CD4-positive, alpha-beta T cell treated with Interferon alpha-2 for 1 hour (primary cell): Measurements from ENCODE around the gene ZCCHC4.

Experiments
- DNase-seq, 2 donors: peaks; one replicate each; pipeline ENCODE4 v3.0.0-alpha.2; 2020 to 2022

Gene ZCCHC4, protein sequence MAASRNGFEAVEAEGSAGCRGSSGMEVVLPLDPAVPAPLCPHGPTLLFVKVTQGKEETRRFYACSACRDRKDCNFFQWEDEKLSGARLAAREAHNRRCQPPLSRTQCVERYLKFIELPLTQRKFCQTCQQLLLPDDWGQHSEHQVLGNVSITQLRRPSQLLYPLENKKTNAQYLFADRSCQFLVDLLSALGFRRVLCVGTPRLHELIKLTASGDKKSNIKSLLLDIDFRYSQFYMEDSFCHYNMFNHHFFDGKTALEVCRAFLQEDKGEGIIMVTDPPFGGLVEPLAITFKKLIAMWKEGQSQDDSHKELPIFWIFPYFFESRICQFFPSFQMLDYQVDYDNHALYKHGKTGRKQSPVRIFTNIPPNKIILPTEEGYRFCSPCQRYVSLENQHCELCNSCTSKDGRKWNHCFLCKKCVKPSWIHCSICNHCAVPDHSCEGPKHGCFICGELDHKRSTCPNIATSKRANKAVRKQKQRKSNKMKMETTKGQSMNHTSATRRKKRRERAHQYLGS

DNA sequence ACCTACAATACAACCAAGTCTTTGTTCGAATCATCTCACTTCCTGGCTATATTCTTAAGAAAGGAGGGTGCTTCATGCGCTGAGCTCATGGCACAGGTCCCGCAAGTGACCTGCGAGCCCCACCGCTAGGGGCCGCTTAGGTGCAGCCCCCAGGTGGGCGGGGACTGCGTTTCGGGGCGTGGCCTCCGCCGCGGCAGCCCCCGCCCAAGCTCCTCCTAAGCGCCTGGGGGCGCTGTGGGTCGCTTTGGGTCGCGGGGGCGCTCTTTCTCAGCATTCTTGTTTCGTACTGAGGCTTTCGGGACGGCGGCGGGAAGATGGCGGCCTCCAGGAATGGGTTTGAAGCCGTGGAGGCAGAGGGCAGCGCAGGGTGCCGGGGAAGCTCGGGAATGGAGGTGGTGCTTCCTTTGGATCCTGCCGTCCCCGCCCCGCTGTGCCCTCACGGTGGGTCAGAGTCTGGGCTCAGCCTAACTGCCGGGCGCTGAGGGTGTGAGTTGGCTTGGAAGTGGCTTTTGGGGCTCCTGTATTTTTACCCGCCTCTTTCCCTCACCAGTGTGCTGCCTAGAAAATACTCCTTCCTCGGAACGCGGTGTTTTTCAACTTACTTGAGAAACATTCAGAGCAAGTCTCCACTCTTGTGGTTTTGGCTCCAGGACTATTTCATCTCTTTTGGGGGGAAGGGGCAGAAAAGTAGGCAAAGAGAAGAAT lies at the start of gene ZCCHC4:
ZCCHC4 (plus strand) TSS at position 279 of the 705 bp plus-strand sequence; CDS start at position 315, 36 bp downstream.
- DNase-seq, result peak; percentile 85 to 92

DNA sequence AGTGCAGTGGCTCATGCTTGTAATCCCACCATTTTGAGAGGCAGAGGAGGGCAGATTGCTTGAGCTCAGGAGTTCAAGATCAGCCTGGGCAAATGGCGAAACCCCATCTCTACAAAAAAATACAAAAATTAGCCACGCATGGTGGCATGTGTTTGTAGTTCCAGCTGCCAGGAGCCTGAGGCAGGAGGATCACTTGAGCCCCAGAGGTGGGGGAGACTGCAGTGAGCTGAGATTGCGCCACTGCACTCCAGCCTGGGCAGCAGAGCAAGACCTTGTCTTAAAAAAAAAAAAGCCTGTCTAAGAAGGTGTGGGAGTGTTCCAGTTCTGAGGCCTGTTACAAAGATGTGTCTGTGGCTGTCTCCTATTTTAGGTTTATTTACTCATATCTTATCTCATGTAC lies 40.7 kb upstream of the ZCCHC4 start:
- no peak for DNase-seq

DNA sequence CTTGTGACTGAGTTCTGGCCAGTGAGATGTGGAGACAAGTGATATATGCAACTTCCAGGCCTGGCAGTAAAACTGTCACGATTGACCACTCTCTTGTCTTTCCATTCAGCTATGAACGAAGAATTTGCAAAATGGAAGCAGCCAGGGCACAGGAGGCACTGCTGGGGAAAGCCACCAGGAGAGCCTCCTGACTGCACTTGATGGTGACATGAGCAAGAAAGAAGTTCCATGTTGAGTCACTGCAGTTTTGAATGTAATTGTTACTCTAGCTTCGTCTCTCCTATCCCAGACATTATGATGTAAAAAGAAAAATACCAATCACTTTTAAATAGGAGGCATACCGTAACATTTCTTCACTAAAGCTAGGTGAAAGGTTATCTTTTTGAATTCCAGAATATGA lies 32.4 kb upstream of the ZCCHC4 start:
- DNase-seq, result no peak

DNA sequence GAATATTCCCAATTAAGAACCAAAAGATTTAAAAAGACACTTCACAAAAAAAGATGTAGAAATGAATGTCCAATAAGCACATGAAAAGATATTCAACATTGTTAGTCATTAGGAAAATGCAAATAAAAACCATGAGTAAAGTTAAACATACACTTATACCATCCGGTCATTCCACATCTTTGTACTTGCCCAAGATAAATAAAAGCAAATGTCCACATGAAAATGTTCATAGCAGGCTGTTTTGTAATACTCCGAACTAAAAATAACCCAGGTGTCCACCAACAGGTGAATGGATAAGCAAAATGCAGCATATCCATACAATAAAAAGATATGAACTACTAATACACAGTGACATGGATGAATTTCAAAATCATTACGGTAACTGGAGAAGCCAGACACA lies 28.6 kb upstream of the ZCCHC4 start:
- no peak for DNase-seq

DNA sequence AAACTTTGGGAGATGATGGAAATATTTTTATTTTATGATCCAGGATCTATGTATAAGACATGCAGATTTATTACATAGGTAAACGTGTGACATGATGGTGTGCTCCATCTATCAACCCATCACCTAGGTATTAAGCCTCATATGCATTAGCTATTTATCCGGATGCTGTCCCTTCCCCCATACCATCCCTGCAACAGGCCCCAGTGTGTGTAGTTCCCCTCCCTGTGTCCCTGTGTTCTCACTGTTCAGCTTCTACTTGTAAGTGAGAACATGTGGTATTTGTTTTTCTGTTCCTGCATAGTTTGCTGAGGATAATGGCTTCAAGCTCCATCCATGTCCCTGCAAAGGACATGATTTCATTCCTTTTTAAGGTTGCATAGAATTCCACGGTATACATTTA lies 28.1 kb upstream of the ZCCHC4 start:
- no peak for DNase-seq

DNA sequence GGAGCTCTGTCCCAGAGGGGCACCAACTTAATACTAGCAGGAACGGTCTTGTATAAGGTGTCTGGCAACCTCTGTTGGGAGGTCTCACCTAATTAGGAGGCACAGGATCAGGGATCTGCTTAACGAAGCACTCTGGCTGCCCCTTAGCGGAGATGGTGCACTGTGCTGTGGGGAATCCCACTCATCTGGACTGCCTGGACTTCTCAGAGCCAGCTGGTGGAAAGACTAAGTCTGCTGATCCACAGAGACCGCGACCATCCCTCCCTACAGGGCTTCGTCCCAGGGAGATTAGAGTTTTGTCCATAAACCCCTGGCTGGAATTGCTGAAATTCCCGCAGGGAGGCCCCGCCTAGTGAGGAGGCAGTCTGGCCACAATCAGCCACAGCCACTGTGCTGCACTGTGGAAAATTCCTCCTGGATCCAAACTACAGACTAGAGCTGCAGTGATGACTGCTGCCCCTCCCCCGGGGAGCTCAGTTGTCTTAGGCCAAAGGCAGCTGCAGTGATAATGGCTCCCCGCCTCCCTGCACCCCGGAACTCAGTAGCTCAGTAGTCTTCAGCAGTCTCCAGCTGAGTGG lies 22.0 kb upstream of the ZCCHC4 start:
- DNase-seq, result no peak

DNA sequence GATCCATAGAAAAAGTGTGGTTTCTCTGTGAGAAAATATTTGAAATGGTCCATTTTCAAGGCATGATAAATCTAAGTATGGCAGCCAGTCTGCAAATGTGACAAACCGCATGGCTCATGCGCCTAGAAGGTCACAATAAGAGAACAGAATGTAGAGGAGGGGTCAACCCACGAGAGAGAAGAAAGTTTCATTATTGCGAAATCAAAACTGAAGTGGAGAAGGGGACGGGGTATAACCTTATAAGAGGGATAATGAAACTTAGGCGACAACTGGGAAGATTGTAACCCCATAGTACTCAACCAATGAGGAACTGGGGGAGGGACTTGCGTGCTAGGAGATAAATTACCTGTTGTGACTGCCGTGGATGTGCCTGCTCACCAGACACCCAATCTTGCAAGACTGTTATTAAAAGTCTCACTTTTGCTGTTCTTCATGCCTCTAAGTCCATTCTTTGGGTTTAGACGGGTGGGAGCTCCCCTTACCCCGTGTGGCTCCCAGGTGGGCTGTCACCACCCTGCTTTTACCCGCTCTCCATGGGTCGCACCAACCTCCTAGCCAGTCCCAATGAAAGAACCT lies 21.3 kb upstream of the ZCCHC4 start:
- no peak for DNase-seq

DNA sequence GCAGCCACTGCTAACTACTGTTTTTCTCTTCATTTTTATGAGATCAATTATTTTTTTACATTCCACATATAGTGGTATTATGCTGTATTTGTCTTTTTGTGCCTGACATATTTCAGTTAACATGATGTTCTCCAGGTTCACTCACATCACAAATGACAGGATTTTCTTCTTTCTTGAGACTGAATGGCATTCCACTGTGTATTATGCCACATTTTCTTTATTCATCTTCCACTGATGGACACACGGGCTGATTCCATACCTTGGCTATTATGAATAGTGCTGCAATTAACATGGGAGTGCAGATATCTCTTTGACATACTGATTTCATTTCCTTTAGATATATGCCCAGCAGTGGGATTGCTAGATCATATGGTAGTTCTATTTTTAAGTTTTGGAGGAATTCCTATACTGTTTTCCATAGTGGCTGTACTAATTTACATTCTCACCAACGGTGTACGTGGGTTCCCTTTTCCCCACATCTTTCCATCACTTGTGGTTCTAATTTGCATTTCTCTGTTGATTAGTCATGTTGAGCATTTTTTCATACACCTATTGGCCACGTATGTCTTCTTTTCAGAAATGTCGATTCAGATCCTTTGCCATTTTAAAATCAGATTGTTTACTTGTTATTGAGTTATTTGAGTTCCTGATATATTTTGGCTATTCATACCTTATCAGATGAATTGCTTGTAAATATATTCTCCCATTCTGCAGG lies 14.9 kb upstream of the ZCCHC4 start:
- DNase-seq, result no peak

DNA sequence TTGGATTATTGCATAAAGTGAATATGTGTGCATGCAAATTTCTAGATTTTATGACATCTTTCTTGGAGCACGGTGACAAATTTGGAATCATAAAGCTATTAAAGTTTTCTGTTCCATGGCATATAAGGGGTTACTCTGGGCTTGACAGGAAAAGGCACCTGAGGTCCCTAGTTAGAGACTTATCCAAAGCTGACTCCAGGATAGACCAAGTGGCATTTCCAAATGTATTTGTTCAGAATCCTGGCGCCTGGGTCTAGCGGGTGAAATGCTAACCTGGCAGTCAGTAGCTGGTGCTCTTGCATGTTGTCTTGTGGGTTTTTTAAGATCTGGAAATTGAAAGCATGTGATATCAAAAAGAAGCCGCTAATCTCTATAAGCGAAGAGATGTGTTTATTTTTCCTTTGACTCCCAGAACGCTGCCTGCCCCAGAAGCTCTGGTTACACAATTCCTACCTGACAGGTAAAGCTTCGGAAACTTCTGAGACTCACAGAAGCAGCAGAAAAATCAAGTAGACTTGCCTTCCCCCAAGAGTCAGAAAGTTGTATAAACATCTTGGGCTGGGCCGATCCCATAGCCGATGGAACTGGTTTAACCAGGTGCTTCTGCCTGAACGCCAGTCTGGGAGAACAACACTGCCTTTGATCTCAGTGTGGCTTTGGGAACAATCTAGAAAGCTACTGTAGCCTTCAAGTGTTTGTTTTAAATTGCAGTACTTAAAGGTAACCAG lies 12.9 kb upstream of the ZCCHC4 start:
- no peak for DNase-seq

DNA sequence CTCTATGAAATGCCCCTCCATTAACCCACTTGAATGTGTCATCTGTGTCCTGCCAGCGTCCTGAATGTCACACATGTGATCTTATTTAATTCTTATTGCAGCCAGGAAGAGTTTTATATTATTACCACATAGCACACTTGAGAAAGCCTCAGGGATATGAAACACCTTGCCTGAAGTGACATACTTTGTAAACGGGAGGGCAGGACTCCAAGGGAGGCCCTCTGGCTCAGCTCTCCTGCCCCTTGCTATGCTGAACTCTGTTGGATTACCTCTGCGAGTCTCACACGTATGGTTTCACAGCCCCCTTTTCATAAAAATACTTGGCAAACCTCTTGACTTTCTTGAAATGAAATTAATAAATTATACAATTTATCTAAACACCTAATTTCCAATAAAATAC lies 11.1 kb upstream of the ZCCHC4 start:
- DNase-seq, result no peak

DNA sequence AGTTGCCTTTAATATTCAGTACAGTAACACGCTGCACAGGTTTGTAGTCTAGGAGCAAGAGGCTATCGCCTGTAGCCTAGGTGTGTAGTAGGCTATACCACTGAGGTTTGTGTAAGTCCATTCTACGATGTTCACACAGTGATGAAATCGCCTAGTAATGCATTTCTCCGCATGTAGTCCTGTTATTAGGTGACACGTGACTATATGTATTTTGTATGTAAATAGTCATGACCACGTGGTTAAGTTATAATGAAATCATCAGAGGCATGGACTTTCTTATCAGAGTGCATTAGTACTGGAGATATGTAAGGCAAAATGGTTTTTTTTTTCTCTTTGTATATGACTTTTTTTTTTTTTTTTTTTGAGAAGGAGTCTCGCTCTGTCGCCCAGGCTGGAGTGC lies 9.9 kb upstream of the ZCCHC4 start:
- no peak for DNase-seq

DNA sequence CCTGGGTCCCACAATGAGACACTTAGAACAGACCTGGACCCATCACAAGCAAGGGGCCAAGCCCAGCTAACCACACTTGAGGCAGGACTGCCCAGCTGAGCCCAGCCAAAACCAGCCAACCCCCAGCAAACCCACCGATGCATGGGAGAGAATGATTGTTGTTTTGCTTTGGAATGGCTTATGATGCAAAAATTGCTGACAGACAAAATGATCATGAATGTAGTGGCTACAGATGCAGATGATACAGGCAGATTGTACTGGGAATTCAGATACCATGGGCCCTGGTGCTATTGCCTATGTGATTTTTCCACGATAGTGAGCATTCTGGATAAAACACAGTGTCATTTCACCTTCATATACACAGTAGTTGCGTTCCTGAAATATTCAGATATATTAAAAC lies 9.0 kb upstream of the ZCCHC4 start:
- no peak for DNase-seq

DNA sequence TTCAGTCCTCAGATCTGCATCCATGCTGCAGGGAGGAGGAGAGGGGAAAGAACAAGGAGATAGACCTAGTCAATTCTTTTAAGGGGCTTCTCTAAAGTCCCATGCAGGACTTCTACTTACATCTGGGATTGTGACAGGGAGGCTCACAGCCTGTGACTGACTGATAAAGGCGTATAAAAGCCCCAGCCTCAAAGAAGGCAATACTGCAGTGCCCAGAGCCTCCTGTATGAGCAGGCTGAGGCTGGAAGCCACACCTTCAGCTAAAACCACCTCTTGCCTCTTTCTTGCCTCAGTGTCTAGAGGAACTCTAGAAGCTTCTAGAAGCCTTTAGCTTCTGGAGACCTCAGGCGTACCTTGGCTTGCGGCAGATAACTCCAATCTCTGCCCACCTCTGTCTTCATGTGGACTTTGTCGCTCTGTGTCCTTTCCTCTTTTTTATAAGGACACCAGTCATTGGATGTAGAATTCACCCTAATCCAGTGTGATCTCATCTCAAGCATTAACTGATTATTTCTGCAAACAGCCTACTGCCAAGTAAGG lies 6.0 kb upstream of the ZCCHC4 start:
- DNase-seq, result no peak

DNA sequence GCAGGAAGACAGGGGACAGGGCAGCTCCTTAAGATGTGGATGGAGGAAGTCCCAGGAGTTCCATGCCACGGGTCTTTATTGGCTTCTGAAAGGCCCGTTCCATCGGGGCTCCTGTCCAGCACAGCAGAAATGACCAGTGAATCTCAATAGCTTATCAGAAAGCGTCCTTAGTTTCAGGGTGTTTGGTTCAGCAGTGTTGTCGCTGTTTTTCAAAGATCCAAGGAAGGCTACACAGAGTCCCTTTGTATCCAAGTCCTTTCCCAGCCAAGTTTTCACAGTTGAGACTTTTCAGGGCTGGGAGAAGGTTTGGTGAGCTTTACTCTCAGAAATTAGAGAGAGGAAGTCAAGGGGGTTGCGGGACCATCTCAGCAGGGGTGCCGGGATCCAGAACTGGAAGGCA lies 5.0 kb upstream of the ZCCHC4 start:
- DNase-seq, result no peak

DNA sequence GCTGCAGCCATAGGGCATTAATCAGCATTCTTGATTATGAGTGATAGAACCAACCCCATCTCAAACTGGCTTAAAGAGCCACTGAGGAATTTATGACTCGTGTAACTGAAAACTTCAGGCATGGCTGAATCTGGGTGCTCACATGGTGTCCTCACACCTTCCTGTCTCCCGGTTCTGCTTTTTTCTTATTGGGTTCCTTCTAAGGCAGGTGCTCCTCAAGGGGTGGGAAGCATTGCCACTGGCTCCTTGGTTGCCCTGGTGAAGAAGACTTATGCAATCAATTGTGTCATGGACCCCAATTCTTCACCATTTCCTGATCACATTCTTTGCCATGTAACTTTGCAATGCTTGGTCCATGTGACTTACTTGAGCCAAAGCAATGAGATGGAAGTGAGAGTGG lies 4.3 kb upstream of the ZCCHC4 start:
- no peak for DNase-seq

DNA sequence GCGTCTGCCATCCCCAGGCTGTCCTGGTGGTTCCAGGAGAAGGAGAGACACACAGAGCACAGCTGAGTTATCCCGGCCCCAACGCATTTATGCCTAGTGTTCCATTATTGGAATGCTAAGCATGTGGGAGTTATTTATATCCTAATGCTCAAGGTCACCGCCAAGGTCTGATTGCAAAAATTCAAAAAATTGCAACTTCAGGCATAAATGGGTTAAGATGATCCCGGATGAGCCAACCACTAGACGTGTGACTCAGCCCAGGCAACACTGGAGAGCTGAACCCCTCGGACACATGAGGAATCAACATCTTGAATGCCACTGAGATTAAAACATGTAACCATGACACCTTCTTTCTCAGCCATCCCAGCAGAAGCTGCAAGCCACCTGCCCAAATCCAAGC lies 3.8 kb upstream of the ZCCHC4 start:
- DNase-seq, result no peak

DNA sequence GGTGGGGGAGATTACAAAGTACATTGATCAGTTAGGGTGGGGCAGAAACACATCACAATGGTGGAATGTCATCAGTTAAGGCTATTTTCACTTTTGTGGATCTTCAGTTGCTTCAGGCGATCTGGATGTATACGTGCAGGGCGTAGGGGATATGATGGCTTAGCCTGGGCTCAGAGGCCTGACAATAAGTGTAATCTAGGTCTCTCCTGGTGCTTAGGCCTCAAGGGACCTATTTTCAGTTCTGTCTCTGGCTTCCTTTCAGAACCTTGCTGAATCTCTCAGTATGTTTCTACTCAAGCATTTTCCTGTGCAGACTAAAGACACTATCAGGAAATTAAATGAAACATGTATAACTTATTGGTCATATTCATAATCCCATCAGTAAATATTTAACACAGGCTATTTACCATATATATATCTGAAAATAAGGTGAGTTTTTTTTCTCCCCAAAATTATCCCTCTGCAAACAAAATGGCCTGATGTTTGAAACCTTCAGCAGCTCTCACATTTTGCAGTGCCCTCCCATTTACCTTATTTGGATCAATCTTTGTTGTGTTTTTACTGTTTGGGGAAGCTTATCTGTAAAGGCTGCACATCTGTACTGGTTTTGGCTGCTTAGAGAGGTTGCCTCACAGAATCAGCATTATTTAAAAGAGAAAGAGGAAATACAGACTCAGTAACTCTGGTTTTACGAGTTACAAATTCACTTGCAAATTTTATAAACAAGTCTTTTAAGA lies 2.3 kb upstream of the ZCCHC4 start:
- no peak for DNase-seq

DNA sequence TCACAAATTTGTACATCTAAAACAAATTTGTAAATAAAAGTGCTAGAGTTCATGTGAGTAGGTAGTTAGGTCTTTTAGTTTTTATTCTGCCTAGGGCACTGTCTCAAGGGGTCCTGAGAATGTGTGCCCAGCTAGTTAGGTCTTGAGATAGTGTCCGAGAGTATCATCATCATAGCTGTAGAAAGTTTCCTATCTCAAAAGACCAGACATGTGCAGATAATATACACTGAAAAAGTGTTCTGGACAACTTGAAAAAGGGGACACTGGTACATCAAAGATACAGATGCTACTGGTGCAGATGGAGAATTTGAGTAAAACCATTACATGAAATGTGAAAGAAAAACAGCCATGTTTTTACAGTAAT lies 1.8 kb upstream of the ZCCHC4 start:
- no peak for DNase-seq

DNA sequence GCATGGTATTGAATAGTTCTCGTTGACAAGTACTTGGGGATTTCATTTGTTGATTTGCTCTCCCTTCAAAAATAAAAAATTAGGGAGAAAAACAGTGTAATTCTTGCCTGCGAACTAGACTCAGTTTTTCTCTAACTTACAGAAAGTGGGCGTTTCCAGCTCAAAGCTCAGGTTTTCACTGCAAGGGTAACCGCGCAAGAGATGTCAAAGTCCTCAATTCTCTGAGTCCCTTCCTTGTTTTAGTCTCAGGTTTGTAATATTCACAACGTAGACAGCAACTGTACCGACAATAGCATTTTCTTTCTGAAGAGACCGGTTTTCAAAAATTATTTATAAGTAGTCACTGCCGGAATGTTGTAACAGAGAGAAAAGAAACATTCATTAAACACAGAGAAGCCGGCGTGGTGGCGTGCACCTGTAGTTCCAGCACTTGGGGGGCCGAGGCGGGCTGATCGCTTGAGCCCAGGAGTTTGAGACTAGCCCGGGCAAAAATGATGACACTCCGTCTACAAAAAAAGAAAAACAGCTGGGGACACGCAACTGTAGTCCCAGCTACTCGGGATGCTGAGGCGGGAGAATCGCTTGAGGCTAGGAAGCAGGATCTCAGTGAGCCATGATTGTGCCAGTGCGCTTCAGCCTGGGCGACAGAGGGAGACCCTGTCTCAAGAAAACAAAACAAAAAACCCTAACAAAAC lies 774 bp downstream of the ZCCHC4 start:
- no peak for DNase-seq

DNA sequence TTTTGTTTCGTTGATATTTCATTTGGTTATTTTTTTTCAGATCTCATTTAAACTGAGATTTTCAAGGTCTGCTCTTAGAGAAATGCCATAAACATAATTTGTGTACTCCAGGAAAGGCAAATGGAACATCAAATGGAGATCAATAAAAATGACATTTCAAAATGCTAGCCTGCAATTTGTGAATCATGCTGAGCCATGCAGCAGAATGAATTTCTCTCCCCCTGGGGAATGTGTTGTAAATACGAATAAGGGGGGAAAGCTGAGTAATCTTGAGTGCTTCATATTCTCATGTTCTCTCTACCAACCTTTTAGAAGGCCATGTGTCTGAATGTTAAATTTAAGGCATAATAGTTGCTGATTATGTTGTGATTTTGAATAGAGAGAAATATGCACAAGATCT lies 7.8 kb downstream of the ZCCHC4 start:
- no peak for DNase-seq

DNA sequence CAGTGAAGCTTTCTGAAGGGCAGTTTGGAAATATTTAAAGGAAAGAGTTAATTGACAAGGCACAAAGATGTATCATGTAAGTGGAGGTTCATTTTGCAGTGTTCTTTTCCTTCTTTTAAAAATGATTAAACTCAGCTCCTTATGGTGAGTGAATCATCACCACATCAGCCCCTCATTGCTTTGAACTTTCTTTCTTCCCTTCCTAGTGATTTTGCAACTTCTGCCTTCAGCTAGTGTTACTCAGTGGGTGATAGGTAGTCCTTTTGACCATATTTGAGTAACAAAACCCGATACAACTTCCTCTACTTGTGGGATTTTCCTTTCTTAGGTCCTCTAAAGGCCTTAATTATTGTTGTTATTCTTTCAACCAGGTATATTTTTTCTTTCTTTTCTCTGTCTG lies 8.2 kb downstream of the ZCCHC4 start:
- no peak for DNase-seq
